Fibroblast of skin of abdomen (primary cell): ENCODE results near the gene PXDC1.
"Not testable (repeated sequence)": the region's sequence is repeated elsewhere in the genome, so short reads cannot be mapped to it uniquely, and the experiment has no call there.

Source experiments
- DNase-seq: peaks from one replicate; pipeline ENCODE4 v3.0.0-alpha.2; 2013

The PXDC1 gene

DNA sequence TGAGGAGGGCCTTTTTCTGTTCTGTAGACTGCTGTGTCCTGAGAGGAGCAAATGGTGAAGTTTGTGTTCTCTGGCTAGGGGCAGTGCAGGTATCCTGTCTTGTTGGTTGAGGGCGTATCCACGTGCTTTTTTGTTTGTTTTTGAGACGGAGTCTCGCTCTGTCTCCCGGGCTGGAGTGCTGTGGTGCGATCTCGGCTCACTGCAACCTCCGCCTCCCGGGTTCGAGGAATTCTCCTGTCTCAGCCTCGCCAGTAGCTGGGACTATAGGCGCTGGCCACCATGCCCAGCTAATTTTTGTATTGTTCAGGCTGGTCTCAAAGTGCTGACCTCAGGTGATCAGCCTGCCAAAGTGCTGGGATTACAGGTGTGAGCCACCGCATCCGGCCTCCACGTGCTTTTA is 10.8 kb upstream of the PXDC1 start:
- no peak for DNase-seq

DNA sequence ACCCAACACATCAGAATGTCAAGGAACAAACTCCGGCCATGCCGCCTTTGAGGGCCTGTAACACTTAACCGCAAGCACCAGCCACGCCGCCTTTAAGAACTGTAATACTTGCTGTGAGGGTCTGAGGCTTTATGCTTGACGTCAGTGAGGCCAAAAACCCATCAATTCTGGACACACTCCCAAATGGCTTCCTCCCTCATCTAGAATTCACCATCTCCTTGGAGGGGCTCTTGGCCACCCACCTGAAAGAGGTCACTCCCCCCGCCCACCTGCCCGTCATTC is 10.4 kb upstream of the PXDC1 start:
- no peak for DNase-seq

DNA sequence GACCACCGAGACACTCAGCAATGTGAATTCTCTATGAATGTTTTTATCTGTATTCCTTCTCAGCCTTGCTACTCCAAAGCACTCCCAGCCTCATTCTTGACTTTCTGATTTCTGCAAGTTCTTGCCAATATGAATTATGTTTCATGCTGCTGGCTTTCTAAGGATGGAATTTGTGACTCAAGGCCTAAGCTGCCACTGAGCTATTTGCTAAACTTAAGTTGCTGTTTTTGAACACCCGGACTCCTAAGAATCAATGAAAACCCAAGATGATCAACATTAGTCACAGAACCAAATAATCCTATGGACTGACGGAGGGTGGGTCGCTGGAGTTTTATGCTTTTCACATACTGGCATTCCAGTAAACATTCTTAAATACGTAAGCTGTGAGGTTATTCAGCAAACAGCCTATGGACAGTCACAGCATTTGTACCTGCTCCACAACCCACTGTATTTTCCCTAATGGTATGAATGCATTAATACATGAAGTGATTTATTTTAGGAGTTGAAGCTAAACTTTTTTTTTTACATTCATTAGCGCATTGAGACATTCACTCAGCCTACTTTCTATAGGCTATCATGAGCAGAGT is 8.2 kb upstream of the PXDC1 start:
- peak; percentile 98 for DNase-seq

DNA sequence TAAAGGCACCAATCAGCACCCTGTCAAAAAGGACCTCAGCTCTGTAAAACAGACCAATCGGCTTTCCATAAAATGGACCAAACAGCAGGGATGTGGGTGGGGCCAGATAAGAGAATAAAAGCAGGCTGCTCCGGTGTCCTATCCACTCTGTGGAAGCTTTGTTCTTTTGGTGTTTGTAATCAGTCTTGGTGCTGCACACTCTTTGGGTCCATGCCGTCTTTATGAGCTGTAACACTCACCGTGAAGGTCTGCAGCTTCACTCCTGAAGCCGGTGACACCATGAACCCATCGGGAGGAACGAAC is 7.3 kb upstream of the PXDC1 start:
- no peak for DNase-seq

DNA sequence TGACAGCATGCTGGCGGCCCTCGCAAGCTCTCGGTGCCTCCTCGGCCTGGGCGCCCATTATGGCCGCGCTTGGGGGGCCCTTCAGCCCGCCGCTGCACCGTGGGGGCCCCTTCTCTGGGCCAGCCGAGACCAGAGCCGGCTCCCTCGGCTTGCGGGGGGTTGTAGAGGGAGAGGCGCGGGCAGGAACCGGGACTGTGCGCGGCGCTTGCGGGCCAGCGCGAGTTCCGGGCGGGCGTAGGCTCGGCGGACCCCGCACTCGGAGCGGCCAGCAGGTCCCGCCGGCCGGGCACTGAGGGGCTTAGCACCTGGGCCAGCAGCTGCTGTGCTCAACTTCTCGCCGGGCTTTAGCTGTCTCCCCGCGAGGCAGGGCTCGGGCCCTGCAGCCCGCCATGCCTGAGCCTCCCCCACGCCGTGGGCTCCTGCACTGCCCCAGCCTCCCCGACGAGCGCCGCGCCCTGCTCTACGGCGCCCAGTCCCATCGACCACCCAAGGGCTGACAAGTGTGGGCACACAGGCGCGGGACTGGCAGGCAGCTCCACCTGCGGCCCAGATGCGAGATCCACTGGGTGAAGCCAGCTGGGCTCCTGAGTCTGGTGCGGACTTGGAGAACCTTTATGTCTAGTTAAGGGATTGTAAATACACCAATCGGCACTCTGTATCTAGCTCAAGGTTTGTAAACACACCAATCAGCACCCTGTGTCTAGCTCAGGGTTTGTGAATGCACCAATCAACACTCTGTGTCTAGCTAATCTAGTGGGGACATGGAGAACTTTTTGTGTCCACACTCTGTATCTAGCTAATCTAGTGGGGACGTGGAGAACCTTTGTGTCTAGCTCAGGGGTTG is 6.7 kb upstream of the PXDC1 start:
- DNase-seq, result not testable (repeated sequence)

DNA sequence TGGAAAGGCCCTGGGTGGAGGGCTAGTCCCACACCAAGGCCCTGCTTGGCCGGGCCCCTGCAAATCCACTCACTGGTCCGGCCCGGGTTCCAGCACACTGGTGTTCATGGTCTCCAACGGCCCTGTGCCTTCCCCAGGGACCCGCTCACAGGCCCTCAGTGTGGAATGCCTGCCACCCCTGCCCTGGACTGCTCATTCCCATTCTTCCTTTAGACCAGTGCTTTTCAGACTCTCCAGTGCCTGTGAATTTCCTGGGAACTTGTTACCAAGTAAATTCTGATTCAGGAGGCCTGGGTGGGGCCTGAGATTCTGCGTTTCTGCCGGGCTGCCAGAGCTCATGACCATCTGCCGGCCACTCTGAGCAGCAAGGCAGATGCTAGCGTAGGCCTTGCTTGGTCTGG is 5.7 kb upstream of the PXDC1 start:
- no peak for DNase-seq

DNA sequence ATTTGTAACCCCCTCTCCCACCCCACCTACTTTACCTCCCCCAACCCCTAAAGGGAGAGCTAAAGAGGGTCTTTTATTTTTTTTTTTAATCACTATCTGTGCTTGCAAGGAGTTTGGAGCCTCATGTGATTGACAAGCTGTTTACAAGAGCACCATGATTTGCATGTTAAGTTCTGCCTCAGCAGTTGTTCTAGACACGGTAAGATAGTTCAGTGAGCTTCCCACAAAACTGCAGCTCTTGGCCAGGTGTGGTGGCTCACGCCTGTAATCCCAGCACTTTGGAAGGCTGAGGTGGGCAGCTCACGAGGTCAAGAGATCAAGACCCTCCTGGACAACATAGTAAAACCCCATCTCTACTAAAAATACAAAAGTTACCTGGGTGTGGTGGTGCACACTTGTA is 5.0 kb upstream of the PXDC1 start:
- DNase-seq, result no peak

DNA sequence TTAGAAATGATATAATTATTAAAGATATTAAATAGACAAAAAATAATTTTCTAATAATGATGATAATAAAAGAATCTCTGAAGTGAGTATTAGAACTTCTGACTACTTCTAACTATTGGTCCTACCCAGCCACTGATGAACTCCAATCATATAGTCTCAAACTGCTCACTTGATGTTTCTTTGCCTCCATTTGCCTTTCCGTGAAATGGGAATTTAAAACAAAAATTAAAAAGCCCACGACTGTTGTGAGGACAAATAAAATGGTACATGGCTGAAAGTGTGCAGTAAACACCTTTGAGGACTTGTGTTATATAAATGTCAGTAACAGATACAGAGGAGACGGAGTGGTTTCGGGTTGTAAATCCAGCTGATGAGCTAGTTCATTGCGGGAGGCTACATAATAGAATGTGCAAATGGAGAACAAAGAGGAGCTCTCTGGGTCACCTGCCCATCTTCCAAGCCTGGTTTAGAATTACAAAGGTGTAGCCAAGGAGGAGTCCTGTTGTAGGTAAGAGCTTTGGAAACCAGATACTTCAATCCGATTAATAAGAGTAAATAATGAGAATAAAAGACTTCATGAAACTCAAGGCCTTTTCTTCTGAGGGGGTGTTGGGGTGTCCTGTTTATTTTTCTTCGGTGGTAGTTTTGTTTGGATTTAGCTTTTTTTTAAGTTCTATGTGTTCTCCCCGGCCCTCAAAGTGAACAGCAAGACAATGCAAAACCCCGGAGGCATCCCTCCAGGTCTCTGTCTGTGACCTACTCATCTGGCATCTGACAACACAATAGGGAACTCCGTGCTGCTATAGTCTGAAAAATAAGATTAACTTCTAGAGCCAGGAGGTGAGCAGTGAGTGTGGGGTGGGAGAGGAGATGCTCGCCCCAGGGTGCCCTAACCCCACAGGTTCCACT is 4.4 kb upstream of the PXDC1 start:
- DNase-seq, result no peak

DNA sequence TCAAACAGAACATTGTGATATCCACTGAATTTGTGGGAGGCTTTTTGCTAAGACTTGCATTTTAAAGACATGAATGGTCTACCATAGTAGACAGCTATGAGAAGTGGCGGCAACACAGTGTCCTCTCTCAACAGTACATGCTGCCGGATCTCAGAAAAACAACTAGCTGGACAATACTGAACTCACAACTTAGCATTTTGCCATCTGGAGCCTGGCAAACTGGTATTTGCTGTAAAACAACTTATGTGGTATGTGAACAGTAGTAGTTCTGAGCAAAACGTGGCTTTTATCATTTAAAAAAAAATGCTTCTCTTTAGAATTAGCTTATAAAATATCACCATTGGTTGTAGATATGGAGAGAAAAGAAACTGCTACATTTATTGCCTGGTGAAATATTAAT is 3.3 kb upstream of the PXDC1 start:
- no peak for DNase-seq

DNA sequence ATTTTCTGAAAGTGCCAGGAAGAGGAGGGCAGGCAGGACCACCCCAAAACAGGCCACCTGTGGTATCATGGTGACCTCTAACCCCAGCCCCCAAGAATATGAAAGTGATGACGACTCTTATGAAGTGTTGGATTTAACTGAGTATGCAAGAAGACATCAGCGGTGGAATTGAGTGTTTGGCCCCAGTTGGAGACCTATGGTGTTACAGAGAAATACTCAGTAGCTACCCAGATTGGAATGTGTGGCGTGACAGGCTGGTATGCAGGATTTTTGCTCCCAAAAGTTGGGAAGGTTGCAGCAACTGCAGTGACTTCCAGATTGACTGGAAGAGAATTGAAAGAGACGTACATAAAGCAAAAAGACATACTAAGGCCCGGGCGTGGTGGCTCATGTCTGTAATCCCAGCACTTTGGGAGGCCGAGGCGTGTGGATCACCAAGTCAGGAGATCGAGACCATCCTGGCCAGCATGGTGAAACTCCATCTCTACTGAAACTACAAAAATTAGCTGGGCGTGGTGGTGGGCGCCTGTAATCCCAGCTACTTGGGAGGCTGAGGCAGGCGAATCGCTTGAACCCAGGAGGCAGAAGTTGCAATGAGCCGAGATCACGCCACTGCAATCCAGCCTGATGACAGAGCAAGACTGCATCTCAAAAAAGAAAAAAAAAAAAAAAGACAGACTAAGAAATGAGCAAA is 2.7 kb upstream of the PXDC1 start:
- not testable (repeated sequence) for DNase-seq

DNA sequence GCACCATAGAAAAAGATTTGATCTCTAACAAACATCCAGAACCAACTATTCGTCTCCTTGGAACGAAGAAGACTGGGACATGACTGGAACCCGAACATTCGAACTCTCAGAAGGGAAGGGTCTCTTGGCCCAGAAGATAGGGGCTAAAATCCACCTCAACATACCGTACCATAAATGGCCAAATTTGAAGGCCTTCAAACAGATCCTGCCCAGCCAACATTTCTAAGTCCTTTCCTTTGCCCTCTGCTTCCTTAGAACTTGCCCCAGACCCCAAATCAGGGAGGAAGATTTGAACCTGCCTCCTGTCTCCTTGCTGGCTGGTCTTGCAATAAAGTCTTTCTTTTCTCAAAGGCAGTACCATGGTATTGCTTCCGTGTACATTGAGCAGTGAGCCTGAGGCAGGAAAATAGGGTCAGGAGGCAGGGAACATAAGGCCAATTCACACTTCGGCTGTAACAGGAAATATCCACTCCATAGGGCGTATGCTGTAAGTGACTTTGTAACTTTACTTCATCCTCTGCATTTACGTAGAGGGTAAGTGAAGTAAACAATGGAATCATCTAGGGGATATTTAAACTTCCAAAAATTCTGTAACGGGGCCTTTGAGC is 1.8 kb upstream of the PXDC1 start:
- no peak for DNase-seq

DNA sequence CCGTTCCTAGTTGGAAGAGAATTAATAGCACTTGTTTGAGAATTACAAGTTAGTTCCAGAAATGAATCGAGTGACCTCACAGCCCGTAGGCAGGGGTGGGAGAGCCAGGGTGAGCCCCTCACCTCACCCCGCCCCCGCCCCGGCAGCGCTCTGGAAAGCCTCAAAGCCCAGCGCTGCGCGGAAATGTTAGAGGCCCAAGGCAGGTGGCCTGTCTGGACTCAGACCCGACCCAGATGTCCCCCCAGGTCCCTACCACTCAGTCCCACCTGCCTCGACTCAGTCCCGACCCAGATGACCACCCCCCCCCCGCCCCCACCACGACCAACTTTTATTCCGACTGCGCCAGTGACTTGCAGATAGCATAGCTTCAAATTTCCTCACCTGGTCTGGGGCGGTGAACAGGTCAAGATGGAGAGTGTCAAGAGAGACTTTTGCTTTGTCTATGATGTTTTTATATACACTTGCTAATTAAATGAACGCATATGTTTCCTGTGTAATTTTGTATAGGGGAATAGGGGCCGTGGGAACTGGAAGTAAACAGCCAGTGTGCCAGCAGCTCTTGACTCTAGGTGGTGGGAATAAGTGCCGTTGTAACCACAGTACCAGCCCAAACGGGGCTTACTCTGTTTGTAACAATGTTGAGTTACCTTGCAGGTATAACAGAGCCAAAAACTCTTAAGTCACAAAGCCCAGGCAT is 1.2 kb upstream of the PXDC1 start:
- no peak for DNase-seq

DNA sequence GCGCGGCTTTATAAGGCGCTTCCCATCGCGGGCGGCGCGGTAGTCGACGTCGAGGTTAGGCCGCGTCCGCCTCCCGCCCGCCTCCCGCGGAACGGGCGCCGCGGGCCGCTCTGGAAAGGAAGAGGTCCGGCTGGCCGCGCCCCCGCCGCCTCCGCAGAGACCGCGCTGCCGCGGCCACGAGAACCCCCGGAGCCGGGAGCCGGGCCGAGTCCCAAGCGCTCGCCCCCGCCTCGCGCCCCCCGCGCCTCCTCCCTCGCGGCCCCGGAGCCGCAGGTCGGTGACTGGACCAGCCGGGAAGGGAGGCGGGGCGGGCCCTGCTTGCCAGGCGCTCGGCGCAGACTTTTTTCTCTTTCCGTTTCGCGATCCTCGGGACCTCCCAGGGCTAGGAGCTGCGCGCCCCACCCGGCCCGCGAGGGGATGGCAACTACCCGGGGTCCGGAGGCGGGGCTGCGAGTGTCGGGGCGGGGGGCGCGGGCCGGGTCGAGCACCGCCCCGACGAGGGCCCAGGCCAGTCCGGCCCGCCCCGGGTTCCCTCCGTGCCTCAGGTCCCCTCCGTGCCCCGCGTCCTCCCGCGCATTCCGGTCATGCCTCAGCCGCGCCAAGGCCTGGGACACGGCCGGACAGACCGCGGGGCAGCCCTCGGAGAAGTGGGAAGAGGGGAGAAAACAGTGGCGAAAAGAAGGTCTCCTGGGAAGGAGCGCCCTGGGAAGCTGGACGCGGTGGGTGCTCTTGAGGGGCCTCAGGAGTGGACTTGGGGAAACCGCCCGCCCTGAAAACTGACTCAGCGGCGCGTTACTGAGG is 417 bp upstream of the PXDC1 start:
- peak; percentile 96 for DNase-seq

DNA sequence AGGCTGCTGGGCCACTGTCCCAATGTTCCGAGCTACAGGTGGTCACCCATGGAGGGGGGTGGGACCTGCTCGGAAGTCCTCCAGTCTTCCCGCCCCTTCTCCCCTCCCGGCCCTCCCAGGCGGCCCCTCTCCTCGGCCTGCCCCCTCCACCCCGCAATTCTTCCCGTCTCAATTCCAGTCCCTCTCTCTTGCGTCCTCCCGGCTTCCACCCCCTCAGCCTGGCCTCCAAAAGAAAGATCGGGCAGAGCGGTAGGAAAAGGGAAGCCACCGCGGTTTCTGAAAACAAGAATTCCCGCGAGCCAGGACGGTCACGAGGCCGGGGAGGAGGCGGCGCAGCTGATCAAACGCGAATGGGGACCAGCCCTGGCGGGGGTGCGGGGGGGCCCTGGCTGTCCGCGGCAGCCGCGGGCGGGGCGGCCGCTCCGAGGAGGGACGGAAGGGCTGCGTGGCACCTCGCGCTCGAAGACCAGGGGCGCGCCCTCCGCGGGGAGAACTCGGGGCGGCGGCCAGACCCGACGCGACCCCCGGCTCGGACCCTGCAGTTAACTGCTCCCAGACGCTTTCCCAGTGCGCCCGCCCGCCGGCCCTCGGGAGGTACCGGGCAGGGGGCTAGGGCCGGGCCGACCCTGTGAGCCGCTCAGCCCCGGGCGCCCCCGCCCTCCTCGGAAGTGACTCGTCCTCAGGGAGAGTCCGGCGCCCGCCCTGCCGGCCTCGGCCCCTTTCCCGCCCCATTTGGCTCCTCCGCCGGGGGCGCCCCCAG is 1.0 kb downstream of the PXDC1 start:
- DNase-seq, result peak; percentile 74

DNA sequence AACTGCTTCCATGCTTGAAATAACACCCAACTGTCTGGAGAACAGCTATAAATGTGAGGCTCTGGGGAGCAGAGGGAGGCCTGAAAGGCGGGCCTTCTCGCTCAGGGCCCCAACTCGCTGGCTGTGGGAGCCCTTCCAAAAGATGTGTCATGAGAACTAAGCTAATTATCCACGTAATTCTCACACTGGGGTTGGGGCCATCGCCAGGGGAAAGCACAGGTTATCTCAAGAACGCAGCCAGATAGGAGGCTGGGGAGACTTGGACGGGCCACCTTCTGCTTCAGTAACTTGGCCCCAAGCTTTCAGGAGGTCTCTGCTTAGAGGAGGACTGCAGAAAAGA is 1.6 kb downstream of the PXDC1 start:
- peak; percentile 82 for DNase-seq

DNA sequence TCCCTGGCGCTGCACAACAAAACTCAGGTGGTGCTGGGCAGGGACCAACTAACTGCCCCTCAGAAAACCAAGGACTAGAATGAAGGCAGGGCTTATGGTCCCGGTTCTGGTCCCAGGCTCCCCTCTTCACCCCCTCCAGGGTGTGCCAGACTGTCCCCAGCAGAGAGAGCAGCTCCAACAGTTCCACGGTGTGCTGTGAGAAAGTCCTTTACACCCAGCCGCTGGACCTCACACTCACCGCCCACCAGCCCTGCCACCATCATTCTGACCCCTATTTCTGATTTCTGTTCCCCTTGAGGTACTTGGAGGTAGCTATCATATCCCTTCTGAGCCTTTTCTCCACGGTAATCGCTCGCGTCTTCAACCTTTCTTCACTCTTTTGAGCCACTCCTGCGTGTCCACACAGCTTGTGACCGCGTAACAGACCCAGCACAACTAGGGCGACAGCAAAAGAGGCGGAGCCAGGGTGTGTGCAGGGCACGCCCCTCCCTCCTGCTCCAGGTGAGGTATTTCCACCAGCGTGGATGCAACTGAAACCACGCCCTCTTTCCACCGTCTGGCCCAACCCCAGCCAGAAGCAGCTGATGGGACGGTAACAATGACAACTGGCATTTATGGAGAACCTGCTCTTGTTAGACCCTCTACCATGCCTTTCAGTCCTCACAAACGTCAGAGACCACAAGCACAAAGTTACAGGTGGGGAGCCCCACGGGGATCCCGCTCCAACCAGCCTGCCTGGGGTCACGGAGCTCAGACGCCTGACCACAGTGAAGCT is 2.3 kb downstream of the PXDC1 start:
- DNase-seq, result no peak

DNA sequence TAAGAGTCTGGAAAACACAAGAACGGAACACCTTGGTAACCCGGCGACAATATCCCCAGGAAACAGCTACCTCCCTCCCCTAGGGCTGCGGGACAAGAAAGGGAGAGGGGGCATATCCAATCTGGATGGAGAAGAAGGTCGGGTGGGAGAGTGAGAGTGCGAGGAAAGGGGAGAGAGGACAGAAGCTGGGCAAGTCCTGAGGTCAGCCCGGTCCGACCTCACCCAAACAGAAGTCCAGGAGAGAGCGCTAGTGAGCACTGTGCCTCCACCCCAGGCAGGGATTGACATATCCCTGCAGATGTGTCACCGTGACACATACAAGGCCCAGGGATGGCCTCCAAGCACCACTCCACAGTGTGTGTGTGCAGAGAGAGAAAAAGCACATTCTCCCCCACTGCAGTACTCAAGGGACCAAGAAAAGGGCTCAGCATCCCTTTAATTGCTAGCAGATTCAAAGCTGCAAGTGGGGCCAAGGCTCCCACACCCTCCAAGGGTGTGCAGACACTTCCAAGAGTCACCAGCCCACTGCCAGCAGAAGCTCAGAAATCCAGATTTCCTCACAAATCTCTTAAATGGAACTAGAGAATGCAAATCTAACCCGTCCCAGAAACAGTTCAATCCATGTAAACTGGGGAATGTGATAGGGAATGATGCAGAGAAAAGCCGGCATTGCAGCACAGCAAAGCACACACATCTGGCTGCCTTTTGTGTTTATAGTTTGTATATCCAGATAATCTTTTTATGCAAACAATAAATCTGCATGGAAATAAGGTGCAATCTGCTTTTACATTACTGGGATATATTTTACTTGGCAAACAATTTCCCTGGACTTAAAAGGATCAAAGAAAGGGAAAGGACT is 3.1 kb downstream of the PXDC1 start:
- DNase-seq, result peak; percentile 80

DNA sequence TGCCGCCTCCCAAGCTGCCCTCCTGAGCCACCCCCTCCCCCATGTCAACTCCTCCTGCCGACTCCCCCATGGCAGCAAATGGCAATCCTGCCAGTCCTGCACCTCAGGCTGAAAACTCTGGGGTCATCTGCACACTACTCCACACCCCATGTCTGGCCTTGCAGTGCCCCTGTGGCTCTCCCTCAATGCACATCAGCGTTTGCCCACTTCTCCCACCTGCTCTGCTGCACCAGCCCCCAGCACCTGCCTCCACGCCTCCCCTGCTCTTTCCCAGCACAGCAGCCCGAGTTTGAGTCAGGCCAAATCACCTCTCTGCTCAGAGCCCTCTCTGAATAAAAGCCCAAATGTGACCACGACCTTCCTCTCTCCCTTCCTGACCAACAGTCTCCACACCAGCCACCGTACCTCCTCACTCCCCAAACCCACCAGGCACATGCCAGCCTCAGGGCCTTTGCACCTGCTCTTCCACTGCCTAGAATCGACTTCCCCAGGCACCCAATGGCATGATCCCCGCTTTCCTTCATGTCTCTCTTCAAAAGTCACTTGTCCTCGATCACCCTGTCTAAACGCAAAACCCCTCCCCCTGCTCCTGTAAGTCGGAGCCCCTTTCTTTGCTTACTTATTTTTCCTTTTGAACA is 4.3 kb downstream of the PXDC1 start:
- no peak for DNase-seq
